Measurements from ENCODE around the gene TTC34.

TTC34 gene

DNA sequence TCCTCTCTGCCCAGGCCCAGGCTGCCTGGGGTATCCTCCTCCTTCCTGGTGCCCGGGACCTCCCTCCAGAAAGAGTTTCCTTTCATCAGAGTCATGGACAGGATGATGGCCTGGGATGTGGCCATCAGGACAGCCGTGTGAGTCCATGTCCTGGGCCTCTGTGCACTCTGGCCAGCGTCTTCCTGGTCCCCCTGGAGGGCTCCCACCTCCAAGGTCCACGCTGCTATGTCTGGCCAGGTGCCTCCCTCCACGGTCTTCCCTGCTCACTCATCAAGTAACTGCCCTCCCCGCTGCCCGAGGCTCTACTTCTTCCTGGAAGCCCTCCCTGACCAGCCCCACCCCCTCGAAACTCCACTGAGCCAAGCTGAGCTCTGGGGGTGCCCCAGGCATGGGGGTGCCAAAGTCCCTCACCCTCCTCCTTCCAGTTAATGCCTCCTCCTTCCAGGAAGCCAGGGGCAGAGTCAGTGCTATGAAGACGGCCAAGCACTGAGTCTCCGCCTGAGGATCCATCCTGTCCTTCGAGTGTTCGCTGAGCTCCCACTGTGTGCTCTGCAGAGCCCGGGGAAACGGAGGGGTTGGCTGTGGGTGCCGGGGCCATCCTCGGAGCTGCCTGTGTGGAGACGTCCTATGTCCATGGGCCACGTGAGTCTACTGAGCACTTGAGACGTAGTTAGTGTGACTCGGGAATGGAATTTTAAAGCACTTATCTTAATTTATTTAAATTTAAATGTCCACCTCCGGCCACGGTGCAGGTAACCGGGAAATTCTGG is 28.5 kb upstream of the TTC34 start:
- DNase-seq, result no peak

DNA sequence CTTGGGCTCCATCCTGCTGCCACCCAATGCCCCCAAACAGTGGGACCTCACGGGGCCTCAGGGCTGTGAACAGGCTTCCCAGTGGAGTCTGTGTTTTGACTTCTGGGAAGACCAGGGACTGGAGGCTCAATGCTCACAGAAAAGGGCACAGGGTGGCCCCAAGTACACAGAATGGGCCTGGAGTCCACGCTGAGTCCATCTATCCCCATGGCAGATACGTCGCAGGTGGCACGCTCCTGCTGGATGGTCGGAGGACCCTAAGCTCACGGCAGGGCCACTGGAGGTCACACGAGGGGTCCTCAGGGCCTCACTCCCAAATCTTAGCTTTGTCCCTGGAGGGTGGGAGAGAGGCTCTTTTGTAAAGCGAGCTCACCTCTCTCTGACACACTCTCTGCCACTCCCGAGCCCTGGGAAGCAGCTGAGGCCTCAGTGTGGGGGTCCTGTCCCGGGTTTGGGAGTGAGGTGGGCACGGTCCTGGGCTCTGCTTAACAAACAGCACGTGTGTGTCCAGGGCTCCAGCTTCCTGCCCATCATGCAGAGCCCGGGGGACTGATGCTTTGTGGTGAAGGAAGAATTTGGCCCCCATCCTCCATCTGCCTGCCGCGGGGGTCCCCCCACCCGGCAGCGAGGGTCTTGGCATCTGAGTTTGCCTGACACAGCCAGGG is 27.2 kb upstream of the TTC34 start:
- DNase-seq, result no peak

DNA sequence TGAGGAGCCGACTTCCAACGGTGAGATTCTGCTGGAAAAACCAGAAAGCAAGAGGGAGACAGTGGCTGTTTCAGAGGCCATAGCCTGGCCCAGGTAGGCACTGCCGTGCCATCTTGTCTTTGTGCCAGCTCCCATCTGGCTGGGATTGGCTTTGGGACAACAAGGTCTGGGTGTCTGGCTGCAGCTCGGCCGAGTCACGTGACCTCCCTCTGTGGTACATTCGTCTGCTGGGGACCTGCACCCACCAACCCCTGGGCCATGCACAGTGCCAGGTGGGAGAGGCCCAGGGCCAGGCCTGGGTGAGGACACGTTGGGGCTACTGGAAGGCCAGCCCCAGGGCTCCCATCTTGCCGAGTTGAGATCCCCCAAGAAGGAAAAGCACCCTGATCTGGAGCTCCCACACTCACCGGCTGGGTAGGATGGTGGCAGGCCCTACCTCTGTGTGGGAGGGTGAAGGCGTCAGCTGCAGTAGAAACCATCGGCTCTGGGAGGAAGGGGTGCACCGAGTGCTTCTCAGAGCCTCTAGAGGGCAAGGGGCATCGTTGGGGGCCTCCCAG is 25.3 kb upstream of the TTC34 start:
- no peak for DNase-seq

DNA sequence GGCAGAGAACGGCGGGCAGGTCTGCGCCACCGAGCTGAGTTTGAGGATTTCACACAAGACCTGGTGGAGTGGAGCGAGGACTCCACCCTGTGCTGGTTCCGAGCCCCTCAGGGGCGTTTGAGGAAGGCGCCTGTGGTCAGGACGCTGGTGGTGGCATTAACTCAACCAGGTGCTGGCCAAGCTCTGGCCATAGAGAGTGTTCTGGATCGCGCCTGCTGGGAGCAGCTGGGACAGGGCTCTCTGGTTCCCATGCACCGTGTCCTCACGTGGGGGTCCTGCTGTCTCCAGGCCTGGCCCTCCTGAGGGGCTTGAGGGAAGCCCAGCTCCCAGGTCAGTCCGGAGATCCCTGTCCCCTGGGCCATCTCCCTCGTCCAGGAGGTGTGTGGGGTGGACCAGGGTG is 24.8 kb upstream of the TTC34 start:
- DNase-seq, result no peak

DNA sequence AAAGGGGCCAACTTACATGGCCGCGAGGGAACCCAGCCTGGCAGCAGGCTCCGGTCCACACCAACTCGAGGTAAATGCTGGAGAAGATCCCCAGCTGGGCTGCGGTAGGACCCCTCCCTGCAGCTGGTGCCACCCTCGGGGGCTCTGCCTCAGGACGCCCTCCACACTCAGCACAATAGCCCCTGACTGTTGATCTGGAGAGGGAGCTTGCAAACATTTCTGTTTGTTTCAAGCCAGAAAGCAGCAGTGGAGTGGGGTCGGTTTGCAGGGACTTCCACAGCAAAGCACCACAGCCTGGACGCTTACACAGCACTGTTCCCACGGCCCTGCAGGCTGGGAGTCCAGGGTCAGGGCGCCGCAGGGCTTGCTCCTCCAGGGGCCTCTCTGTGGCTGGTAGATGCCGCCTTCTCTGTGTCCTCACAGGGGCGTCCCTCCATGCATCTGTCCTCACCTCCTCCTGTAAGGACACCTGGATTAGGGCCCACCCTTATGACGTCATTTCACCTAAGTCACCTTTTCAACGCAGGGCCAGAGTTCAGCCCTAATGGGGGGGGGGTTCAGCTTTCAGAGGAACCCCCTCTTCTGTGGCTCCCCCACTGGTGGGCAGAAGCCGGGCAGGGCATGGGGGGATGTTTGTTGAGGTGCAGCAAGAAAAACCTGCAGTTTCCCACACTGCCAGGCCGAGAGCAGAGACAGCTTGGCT is 24.1 kb upstream of the TTC34 start:
- no peak for DNase-seq

DNA sequence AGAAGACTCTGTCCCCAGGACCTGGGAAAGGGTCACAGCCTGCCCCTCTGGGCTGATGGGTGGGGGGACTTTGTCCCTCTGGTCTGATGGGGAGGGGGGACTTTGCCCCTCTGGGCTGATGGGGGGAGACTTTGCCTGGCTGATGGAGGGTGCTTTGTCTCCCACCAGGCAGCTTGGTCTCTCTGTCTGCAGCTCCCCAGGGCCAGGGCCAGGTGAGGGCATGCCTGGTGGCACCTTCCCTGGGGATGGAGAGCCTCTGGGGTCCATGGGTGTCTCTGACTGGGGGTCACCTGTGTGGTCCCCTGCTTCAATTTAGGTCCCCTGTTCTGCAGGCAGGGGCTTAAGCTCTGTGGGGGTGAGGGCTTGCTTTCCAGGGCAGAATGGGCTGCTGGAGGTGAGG is 23.5 kb upstream of the TTC34 start:
- DNase-seq, result no peak

DNA sequence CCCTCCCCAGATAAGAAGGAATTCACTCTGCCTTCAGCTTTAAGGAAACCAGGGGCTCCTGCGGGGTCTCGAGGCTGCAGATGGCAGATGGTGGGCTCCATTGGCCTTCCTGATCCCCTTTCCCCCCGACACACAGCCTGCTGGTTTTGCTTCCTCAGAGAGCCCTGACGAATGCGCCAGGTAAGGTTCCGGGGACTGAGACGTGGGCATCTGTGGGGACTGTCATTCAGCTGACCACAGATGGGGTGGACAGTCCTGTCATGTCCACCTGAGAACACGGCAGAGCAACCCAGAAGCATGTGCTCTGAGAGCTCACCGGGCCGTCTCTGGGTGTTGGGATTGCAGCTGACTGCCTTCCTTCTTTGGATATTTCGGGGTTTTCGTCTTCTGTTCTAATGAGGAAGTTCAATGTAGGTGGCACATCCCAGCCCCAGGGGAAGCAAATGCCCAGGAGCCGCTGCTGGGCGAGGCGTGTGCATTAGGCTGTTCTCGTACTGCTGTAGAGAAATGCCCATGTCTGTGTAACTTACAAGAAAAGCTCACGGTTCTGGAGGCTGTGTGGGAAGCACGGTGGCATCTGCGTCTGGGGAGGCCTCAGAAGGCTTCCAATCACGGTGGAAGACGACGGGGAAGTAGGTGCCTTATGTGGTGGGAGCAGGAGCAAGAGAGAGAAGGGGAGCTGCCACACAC is 22.6 kb upstream of the TTC34 start:
- no peak for DNase-seq

DNA sequence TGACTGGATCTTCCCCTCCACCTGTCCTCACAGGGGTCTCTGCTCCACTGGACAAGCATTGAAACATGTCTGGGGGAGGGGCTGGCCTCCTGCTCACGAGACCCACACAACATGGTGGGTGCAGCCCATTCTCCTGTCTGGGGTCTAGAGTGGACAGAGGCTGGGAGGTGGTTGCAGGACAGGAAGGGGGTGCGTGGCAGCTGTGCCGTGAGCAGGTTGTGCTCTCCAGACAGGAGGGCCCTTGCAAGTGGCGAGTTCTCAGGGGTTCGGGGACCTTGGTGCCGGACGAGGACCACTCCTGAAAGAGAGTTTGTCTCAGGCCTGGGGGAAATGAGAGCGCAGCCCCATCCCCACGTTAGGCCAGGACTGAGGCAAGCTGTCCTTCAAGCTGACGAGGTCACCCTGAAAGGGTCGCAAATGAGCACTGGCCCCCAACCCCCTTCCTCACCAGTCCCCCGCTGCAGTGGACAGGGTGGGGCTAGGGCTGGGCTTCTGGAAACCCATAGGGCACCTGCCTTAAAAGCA is 21.2 kb upstream of the TTC34 start:
- DNase-seq, result no peak

DNA sequence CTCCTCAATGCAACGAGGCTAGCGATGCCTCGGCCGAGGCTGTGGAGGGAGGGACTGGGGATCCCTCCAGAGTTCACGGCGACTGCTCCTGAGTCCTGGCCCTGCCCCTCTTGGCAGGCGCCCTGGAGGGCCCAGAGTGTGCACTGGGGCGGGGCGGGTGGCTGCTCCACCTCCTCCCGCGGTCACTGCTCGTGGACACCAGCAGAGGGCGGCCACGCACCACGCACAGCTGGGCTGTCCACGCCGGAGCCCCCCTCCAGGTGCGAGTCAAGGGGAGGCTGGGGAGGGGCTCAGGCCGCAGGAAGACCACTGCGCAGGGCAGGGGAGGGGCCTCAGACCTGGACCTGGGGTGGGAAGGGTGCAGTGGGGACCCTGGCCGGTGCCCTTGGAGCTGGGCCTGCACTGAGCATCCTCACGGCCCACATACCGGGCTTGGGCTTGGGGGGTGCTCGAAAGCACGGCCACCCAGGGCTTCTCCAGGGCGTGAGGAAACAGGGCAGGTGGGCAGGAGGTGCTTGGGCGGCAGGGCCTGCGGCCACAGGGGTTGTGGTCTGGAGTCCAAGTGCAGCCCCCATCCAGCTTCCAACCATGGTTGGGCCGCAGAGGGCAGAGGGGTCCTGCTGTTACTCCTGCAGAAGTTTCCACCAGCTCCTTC is 20.6 kb upstream of the TTC34 start:
- no peak for DNase-seq

DNA sequence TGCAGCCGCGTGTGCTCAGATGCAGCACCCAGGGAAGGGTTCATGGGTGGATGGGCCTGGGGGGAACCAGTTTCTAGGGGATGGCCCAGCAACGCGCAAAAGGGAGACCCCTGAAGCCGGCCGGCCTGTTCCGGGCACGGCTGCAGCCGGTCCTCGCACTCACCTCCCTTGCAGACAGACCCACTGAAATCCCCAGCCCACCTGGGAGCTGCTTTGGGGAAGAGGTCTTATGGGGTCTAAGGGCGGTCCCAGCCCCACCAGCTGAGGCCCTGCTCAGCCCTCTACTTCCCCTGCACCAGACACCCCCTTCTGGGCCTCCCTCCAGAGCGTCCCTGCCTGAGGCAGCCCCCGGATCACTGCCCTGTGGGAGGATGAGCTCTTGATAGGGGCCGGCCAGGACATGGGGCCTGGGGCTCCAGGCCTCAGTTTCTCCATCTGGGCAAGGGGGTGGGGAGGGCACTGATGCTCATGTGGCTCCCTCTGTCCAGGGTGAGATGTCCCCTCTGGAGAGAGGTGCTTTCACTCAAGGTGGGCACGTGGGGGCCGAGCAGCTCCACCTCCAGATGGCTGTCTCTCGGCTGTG is 20.0 kb upstream of the TTC34 start:
- no peak for DNase-seq

DNA sequence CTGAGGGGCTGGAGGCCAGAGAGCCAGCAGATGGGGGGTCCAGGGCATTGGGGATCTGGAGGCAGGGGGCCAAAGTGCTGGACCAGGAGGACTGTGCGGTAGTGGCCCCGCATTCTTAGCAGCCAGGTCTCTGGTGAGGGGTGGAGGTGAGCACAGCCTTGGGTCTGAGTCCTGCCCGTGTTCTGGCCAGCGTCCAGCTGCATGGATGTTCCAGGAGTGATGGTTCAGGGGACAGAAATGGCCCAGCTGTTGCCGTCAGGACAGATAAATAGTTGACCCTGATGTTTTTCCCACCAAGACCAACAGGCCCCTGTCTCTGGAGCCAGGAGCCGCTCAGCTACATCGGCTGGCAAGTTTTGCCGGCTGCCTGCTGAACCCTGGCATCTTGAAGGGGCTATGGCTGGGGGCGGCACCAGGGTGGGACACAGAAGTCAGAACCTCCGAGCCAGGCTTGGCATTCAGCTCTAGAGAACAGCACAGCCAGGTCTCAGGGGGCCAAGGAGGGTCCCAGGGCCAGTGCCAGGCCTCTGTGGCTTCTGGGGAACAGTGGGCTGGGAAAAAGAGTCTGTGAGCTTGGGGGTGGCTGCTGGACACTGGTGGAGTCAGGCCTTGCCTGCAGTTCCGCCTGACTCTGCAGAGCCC is 19.4 kb upstream of the TTC34 start:
- no peak for DNase-seq

DNA sequence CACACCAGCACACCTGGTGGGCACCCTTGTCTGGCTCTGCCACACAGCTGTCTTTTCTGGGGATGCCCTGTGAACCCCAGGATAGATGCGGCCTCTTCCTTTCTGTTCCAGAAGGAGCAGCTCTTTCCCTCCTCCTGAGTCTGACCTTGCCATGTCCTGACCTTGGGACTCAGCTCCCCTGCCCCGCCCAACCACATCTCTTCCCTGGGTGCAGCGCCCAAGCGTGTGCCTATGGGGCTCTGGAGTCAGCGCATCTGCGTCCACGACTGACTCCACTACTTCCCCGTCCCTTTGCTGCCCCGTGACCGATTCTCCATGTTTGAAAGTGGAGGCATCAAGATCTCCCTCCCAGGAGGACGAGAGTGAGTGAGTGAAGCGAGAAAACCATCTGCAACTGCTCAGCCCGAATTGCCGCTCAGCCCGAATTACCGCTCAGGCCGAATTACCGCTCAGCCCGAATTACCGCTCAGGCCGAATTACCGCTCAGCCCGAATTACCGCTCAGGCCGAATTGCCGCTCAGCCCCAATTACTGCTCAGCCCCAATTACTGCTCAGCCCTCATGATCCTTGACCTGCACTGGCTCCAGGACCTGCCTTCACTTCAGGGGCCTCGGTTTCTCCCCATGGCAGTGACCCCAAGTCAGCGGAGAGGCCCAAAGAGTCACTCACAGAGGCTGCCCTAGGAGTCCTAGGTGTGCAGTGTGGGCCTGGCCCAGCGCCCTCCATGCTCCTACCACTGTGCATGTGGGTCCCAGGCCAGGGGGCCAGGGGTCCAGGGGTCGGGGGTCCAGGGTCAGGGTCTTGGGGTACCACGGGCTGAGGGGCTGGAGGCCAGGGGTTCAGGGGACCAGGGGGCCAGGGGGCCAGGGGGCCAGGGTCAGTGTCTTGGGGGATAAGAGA is 18.6 kb upstream of the TTC34 start:
- no peak for DNase-seq

DNA sequence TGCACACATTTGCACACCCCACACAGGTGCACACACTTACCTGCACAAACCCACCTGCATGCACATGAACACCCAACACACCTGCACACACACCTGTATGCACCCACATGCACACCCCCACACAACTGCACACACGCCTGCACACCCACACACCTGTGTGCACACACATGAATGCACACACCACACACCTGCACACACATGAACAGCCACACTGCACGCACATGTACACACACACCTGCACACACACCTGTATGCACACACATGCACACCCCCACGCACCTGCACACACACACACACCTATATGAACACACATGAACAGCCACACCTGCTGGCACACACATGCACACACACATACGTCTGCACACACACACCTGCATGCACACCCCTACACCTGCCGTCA is 17.9 kb upstream of the TTC34 start:
- no peak for DNase-seq

DNA sequence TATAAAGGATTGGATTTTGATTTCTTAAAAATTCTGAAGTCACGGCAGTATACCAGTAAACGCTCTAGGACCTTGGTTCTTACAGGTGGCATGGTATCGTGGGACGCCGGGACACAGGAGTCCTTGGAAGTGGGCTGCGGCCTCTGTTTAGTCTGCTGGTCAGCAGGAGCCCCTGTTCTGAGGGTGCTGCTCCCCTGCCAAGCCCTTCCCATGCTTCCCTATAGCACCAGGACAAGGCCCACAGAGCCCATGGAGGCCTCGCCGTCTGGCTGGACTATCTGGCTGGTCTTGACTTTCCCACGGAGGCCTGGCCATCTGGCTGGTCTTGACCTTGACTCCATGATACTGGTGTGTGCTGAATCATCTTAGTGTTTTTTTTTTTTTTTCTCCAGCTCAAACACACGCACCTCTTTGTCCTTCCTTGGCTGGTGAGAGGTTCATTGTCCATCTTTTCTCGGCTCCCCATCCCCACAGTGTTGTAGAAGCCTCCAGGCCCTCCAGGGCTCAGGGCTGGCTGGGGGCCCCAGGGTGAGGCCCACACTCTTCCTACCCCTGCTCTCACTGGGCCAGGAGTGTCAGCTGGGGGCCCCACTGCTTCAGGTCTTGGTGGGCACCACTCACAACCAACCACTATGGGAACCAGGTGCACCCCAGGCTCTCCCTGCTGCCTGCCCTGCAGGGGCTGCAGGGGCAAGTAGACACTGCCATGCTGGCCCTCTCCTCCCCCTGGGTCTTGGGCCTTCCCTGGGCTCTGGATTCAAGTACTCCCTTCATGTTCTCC is 16.5 kb upstream of the TTC34 start:
- DNase-seq, result no peak

DNA sequence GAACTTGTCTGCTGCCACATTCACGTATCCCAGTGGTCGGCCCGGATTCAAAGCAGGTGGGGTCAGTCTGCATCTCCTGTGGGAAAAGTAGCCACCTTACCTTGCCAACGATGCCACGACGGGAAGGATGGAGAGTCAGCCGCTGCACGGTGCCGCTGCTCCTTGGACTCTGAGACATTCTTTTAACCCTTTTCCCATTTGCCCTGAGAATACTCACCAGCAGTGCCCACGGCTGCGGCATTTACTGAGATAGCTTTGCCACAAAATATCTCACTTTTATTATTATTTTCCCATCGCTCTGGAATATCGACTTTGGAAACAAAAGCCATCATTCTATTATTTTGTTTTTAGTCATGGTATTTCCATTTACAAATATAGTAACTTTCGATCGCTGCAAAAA is 15.3 kb upstream of the TTC34 start:
- no peak for DNase-seq

DNA sequence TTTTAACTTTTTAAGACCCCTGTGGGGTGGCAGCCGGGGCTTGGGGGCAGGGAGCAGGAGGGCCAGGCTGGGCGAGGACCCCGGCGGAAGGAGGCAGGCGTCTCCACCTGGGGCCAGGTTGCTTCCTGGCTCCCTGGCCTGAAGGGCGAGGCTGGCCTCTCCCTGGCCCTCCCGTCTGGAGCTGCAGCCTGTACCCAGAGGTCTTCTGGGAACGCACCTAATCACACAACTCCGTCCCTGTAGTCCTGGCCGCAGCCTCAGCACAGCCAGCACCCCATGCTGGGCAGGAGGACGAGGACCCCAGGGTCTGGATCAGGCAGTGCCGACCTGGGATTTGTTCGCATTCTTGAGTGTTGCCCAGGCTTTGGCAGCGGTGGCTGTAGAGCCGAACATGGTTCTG is 14.1 kb upstream of the TTC34 start:
- no peak for DNase-seq

DNA sequence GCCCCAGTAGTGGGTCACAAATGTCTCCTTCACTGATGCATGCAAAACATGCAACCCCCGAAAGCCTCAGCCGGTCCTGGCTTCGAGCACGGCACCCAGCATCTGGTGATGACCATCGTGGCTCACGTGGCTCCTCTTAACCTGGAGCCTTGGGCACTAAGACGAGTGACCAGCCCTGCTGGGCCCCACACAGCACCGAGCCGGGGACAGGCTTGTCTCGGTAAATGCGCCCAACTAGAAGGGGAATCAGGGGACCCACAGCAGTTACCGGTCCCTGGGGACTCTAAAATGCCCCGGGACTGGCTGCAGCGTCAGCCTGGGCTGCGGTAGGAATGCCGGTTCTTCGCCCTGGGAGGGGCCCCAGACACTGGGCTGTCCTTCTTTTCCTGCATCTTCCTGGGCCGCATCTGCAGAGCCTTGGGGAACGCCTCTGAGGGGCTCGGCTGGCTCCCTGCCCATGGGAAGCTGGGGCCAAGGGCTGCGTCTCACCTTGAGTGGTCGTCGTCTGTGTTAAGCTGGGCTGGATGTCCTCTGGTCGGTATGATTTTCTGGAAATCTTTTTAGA is 13.1 kb upstream of the TTC34 start:
- no peak for DNase-seq

DNA sequence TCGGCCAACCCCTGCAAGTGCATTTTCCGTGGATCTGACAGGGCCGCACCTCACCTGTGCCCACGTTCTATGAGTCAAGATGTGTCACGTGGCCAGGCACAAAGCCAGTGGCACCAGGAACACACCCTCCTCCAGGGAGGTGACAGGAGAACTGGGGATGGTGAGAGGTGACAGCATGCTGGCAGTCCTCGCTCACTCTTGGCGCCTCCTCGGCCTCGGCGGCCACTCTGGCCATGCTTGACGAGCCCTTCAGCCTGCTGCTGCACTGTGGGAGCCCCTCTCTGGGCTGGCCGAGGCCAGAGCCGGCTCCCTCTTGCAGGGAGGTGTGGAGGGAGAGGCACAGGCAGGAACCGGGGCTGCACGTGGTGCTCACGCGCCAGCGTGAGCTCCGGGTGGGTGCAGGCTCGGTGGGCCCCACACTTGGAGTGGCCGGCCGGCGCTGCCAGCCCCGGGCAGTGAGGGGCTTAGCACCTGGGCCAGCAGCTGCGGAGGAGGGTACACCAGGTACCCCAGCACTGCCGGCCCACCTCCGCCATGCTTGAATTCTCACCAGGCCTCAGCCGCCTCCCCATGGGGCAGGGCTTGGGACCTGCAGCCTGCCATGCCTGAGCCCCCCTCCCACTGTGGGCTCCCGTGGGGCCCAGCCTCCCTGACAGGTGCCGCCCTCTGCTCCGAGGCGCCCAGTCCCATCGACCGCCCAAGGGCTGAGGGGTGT is 11.6 kb upstream of the TTC34 start:
- DNase-seq, result no peak

DNA sequence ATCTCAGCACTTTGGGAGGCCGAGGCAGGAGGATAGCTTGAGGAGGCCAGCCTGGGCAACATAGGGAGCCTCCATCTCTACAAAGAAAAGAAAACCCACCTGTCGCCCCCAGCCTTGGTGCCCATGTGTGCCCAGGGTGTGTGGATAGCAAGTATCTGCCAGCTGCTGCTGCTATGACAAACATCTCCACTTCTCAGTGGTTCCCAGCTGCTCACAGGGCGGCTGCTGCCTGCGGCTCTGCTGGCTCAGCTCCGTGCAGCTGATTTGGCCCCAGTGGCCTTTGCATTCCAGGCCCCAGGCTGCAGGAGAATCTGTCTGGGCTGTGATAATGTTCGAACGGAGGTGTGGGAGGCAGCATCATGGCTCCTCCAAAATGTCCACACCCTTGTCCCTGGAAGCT is 10.6 kb upstream of the TTC34 start:
- no peak for DNase-seq

Measured in NCI-H187 (cell line).